ENCODE measurements around the gene CFAP210. TPM values are rescaled to one million over a fixed set of nuclear protein-coding genes. Genes with fewer than 3 reads are reported as not detected.

Gene CFAP210
- total RNA-seq, 4 donors from 2014 or later, result not detected

DNA sequence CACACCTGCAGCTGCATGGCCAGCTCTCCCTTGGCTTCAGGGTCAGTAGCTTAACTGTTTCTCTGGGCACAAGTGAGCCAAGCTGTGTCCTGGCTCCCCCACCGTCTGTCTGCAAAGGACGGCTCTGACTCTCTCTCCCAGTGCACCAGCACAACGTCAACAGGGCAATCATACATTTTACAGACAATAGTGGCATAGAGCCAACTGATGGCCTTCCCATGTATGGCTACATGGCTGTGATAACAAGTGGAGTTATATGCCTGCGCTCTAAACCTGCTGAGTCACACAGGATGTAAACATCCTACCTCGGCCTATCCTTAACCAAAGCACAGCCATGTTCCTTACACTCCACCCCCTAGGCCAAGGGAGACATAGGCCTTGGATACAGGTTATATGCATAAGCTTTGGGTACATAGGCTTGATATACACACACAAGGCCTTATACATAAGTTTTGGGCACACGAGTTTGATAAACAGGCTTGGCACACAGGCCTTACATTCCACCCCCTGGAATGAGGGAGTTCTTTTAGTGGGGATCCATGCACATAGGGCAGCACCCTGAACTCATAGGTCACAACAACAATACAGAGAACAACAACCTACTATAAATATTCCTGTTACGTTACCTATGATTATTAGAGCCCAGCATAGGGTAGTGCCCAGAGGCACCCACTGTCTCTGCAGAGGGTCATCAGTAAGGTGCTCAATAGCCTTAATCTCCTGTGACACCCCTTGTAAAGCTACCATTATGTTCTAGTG, 17.7 kb upstream of the CFAP210 start:
- Histone ChIP-seq H3K9me3 (peaks cover 0 to 4% (median 0%) of the 10 kb centered on the region in 4 donors), H3K27ac (peak overlapping the region in 3 of 4 donors; percentile 23 to 84 (median 65)), H3K4me3 (no peak overlapping the region), H3K36me3 (no peaks in the 10 kb centered on the region), H3K27me3 (no peaks in the 10 kb centered on the region), H3K4me1 (peaks cover 0 to 47% (median 2%) of the 10 kb centered on the region in 4 donors)
- TF ChIP-seq, protein P1, sequence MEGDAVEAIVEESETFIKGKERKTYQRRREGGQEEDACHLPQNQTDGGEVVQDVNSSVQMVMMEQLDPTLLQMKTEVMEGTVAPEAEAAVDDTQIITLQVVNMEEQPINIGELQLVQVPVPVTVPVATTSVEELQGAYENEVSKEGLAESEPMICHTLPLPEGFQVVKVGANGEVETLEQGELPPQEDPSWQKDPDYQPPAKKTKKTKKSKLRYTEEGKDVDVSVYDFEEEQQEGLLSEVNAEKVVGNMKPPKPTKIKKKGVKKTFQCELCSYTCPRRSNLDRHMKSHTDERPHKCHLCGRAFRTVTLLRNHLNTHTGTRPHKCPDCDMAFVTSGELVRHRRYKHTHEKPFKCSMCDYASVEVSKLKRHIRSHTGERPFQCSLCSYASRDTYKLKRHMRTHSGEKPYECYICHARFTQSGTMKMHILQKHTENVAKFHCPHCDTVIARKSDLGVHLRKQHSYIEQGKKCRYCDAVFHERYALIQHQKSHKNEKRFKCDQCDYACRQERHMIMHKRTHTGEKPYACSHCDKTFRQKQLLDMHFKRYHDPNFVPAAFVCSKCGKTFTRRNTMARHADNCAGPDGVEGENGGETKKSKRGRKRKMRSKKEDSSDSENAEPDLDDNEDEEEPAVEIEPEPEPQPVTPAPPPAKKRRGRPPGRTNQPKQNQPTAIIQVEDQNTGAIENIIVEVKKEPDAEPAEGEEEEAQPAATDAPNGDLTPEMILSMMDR (IDR thresholded peaks at IDR 0.05), result no peak
- TF ChIP-seq POLR2A (IDR thresholded peaks at IDR 0.05), result no peak
- DNase-seq, result peak in 1 of 3 donors; percentile 54

DNA sequence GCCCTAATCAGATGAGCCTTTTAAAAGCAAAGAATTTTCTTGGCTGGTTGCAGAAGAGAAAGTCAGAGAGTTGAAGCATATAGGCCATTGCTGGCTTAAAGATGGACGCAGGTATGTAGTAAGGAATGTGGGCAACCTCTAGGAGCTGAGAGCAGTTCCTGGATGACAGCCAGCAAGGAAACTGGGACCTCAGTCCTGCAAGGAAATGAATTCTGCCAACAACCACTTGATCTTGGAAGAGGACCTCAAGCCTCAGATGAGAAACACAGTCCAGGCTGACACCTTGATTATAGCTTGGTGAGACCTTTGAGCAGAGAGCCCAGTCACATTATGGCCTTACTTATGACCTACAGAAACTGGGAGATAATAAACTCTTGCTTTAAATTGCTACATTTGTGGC, 15.8 kb upstream of the CFAP210 start:
- Histone ChIP-seq H3K27ac (peak overlapping the region in 2 of 4 donors; percentile 25 to 64), H3K36me3 (no peaks in the 10 kb centered on the region), H3K9me3 (peaks cover 0 to 4% (median 0%) of the 10 kb centered on the region in 4 donors), H3K27me3 (no peaks in the 10 kb centered on the region), H3K4me1 (peaks cover 0 to 36% (median 2%) of the 10 kb centered on the region in 4 donors), H3K4me3 (no peak overlapping the region)
- DNase-seq, result peak in 1 of 3 donors; percentile 56
- TF ChIP-seq POLR2A (IDR thresholded peaks at IDR 0.05), result no peak
- TF ChIP-seq, protein P1 (IDR thresholded peaks at IDR 0.05), result no peak

DNA sequence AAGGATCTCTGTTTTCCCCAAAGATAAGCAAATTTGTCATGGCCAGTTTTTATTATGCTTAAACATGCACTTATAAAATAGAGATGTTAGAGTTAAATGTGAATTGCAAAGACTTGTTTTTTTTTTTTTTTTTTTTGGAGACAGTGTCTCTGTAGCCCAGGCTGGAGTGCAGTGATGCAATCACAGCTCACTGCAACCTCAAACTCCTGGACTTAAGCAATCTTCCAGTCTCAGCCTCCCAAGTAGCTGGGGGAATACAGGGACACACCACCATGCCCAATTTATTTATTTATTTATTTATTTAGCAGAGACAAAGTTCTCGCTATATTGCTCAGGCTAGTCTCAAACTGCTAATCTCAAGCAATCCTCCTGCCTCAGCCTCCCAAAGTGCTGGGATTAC, 15.1 kb upstream of the CFAP210 start:
- TF ChIP-seq, protein P1 (IDR thresholded peaks at IDR 0.05), result no peak
- TF ChIP-seq POLR2A (IDR thresholded peaks at IDR 0.05), result no peak
- DNase-seq, result no peak
- no peaks in the 10 kb centered on the region for H3K36me3 ChIP-seq
- H3K4me1 ChIP-seq, result peaks cover 0 to 34% (median 2%) of the 10 kb centered on the region in 4 donors
- no peaks in the 10 kb centered on the region for H3K27me3 ChIP-seq
- H3K27ac ChIP-seq, result peak overlapping the region in 1 of 4 donors; percentile 23
- H3K4me3 ChIP-seq, result no peak overlapping the region
- H3K9me3 ChIP-seq, result peaks cover 0 to 4% (median 0%) of the 10 kb centered on the region in 4 donors

DNA sequence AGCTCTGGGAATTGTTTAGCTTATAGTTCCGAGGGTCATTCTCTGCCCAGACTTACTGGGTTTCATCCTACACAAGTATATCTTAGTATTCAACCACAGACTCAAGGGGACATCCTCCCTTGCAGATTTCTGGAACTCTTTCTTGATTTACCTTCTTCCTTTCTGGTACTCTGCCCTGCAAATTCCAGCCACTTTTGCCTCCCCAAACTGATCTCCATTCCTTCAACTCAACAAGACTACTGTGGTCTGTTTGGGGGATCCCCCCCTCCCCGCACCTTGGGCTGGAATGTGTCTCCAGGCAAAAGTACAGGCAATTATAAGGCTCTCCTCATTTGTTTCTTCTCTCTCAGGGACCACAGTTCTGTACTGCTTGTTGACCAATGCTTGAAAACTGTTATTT, 13.4 kb upstream of the CFAP210 start:
- Histone ChIP-seq H3K36me3 (no peaks in the 10 kb centered on the region), H3K9me3 (peaks cover 0 to 4% (median 0%) of the 10 kb centered on the region in 4 donors), H3K4me1 (peaks cover 0 to 30% (median 2%) of the 10 kb centered on the region in 4 donors), H3K4me3 (no peak overlapping the region), H3K27me3 (no peaks in the 10 kb centered on the region), H3K27ac (no peak overlapping the region)
- TF ChIP-seq, protein P1 (IDR thresholded peaks at IDR 0.05), result no peak
- TF ChIP-seq POLR2A (IDR thresholded peaks at IDR 0.05), result no peak
- no peak for DNase-seq

DNA sequence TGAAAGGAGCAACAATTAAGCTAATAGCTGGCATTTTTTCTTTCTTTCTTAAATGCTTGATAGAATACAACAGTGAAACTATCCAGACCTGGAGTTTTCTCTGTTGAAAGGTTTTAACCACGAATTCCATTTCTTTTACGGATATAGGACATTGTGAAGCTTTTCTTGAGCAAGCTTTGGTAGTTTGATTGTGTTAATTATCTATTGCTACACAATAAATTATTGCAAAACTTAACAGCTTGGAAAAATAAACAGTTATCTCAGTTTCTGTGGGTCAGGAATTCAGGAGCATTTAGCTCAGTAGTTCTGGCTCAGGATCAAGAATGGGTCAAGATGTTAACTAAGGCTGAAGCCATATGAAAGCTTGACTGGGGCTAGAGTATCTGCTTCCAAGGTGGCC, 11.7 kb upstream of the CFAP210 start:
- Histone ChIP-seq H3K27ac (peak overlapping the region in 1 of 4 donors; percentile 28), H3K9me3 (no peaks in the 10 kb centered on the region), H3K27me3 (no peaks in the 10 kb centered on the region), H3K4me3 (no peak overlapping the region), H3K36me3 (no peaks in the 10 kb centered on the region), H3K4me1 (peaks cover 0 to 18% (median 0%) of the 10 kb centered on the region in 4 donors)
- TF ChIP-seq, protein P1 (IDR thresholded peaks at IDR 0.05), result no peak
- no peak for TF ChIP-seq POLR2A (IDR thresholded peaks at IDR 0.05)
- no peak for DNase-seq
